Psoas muscle (tissue), 8 donors: Measurements from ENCODE around the gene FAM25G. TPM values are rescaled to one million over a fixed set of nuclear protein-coding genes. Genes with fewer than 3 reads are reported as not detected.

Experiments
- ATAC-seq, 4 donors: fragments of 200-7000 bp; cut with Tn5 transposase; one replicate each; pipeline ENCODE4 v1.9.1; 2020; ENCODE audit warnings: moderate library complexity in 3 of 4, mild to moderate bottlenecking in 2 of 4
- DNase-seq, 2 donors: peaks; one replicate each; pipeline ENCODE4 v3.0.0-alpha.2; 2020
- H3K27ac ChIP-seq: fragments of 200-600 bp; one replicate; pipeline ENCODE4 v1.8.0; 2022
- H3K27me3 ChIP-seq, 3 donors: fragments of 200-600 bp in 1 of 3; one replicate each; pipeline versions ENCODE4 v1.6.1 to v1.8.0; 2013 to 2022; ENCODE audit warnings: low read length in 2 of 3, mild to moderate bottlenecking in 2 of 3, moderate library complexity in 1 of 3; ENCODE audit not compliant: insufficient read depth in 3 of 3
- H3K36me3 ChIP-seq, 2 donors: fragments of 200-600 bp in 1 of 2; one replicate each; pipeline versions ENCODE4 v1.6.1 to v1.8.0; 2013 to 2022; ENCODE audit warnings: low read depth in 1 of 2, mild to moderate bottlenecking in 1 of 2, moderate library complexity in 1 of 2; ENCODE audit not compliant: insufficient read depth in 1 of 2
- H3K4me1 ChIP-seq: fragments of 200-600 bp; one replicate; pipeline ENCODE4 v1.8.0; 2022
- H3K4me3 ChIP-seq: fragments of 200-600 bp; one replicate; pipeline ENCODE4 v1.8.0; 2022; ENCODE audit warnings: mild to moderate bottlenecking
- H3K9me3 ChIP-seq: fragments of 200-600 bp; one replicate; pipeline ENCODE4 v1.8.0; 2022
- CTCF ChIP-seq: fragments of 200-600 bp; IDR thresholded peaks from one replicate; pipeline ENCODE4 v1.8.0; 2022; ENCODE audit warnings: antibody characterized with exemption
- WGBS, 3 donors: extraction: QIAGEN DNeasy Blood & Tissue Kit; methylation state at CpG; one replicate each; pipeline versions ENCODE4 v1.1.6 to v1.1.7; 2013; 5-methylcytosine and 5-hydroxymethylcytosine counted together
- intact Hi-C, 2 donors: fragments of 100-400 bp; cut with DNase I; formaldehyde crosslinking; loops; one replicate each; pipeline versions ENCODE4 v1.11.0 to v1.14.2; 2022
- polyA plus RNA-seq, 3 donors: library from polyadenylated mRNA; stranded (reverse); fragments of 200-250 nt; gene quantifications; one replicate each; pipeline ENCODE4 v1.2.3, GENCODE V29; 2013
- total RNA-seq, 4 donors: library from RNA; stranded (reverse); fragmentation: NEBNext Ultra II Directional in 2 of 4; extraction: Animal tissue kit (Norgen Biotek cat#: 25700) in 2 of 4; gene quantifications; one replicate each; pipeline versions ENCODE4 v1.2.1 to v1.2.4, GENCODE V29; 2021 to 2023
- donor health status: healthy with polysubstance abuse.
- donor health status: DM: no; HTN: no; CAD: no; lungs with moderate emphysema.
- donor health status: Bipolar disorder and iron deficiency.
- donor health status: healthy.
- donor health status: DM: yes; HTN: yes; CAD: no.
- donor health status: DM: no; HTN: no; CAD: no.
- donor health status: DM: no; HTN: no; CAD: no.
- donor health status: DM: yes; HTN: yes; CAD: no.

Gene FAM25G
- total and polyA plus RNA-seq, 7 donors, result not detected

DNA sequence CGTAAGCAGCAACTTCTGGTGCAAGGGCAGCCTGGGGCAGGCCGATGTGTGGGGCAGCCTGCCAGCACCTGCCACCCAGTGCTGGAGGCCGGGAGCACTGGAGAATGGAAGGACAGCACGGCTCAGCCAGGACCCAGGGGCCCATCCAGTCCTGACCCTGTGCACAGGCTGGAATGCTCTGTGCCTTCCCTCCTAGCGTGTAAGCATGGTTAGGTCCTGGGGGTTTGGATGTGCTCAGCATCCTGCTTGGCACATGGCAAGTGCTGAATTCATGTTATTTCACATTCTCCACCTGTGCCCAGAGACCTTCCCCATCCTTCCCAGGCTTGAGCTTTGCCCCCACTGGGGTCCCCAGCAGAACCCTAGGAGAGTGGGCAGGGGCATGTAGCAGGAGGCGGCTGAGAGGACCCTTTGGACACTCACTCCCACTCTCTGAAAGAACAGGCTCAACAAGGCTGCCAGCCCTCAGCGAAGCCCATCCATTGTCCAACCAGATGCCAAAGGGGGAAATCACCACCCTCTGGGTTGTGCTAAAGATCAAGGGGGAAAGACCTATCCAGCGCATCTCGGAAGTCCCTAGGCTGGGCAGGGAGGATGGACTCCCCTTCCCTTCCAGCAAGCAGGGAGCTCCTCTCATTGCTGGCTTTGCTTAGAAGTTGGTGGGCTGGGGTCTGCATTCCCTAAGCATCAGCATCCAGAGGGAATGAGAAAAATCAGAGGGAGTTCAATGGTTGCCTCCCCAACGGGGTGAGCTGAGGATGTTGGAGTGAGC lies 37.3 kb downstream of the FAM25G start:
- H3K4me1 ChIP-seq, result no peaks in the 10 kb centered on the region
- no peak for ATAC-seq
- intact Hi-C loops, result no loop called here
- no peak overlapping the region for H3K4me3 ChIP-seq
- no peaks in the 10 kb centered on the region for H3K36me3 ChIP-seq
- H3K27ac ChIP-seq, result no peak overlapping the region
- no peaks in the 10 kb centered on the region for H3K9me3 ChIP-seq
- no peak for TF ChIP-seq CTCF
- DNase-seq, result no peak
- H3K27me3 ChIP-seq, result peaks cover 0 to 2% (median 0%) of the 10 kb centered on the region in 3 donors
- WGBS, 3 donors, result 63 to 74% (median 66%) methylated on average over 10 of the region's 10 CpGs

DNA sequence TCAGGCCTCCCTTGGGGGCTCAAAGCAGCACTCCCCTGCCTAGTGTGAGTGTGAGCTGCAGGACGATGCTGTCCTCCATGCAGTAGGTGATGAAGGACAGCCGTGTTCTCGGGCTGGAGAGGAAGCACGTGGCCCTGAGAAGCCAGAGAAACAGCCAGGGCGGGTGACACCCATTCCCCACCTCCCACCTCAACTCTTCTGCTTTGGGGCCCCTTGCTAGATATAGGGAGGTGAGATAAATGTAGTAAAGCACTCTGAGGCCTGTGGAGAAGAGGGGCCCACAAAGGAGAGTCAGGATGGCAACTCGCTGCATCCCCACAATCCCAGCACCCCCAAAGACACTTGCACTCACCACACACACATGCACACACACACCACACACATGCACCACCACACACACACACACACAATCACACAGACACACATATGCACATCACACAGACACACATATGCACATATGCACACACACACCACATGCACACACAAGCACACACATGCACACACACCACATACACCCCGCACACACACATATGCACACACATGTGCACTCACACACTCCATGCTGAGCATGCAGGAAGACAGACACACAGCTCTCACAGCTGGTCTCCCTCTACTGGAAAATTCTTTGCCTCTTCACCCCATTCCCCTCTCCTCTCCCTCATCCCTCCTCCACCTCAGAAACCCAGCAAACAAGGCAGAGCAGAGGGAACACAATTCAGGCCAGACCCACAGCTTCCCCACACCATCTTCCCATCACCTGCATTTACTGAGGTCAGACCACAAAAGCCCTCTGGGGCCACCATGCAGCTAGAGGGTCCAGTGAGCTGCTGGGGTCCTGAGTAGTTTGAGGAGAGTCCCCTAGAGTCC lies 38.1 kb downstream of the FAM25G start:
- no peak for TF ChIP-seq CTCF
- no peak for DNase-seq
- no peak for ATAC-seq
- 77 to 81% (median 81%) methylated on average over 7 of the region's 7 CpGs for WGBS, 3 donors
- Histone ChIP-seq H3K36me3 (no peaks in the 10 kb centered on the region), H3K27me3 (peaks cover 0 to 2% (median 0%) of the 10 kb centered on the region in 3 donors), H3K9me3 (no peaks in the 10 kb centered on the region), H3K4me3 (no peak overlapping the region), H3K4me1 (no peaks in the 10 kb centered on the region), H3K27ac (no peak overlapping the region)
- intact Hi-C loops, result no loop called here

- no peak for TF ChIP-seq CTCF
- H3K36me3 ChIP-seq, result no peaks in the 10 kb centered on the region
- no peak for ATAC-seq
- no peaks in the 10 kb centered on the region for H3K4me1 ChIP-seq
- 63 to 73% (median 69%) methylated on average over 11 of the region's 11 CpGs for WGBS, 3 donors
- DNase-seq, result no peak
- intact Hi-C loops, result no loop called here
- H3K9me3 ChIP-seq, result no peaks in the 10 kb centered on the region
- peaks cover 0 to 2% (median 0%) of the 10 kb centered on the region in 3 donors for H3K27me3 ChIP-seq
- no peak overlapping the region for H3K4me3 ChIP-seq
- H3K27ac ChIP-seq, result no peak overlapping the region
Observed at GRCh38 chr10:47452495-47453140, 38.9 kb downstream of the FAM25G start.

- ATAC-seq (no peak), DNase-seq (no peak)
- no peak overlapping the region for H3K4me3 ChIP-seq
- no peaks in the 10 kb centered on the region for H3K36me3 ChIP-seq
- intact Hi-C loops, result no loop called here
- WGBS, 3 donors, result 92 to 94% (median 94%) methylated on average over 7 of the region's 7 CpGs
- peaks cover 0 to 2% (median 0%) of the 10 kb centered on the region in 3 donors for H3K27me3 ChIP-seq
- H3K27ac ChIP-seq, result no peak overlapping the region
- no peaks in the 10 kb centered on the region for H3K4me1 ChIP-seq
- no peak for TF ChIP-seq CTCF
- no peaks in the 10 kb centered on the region for H3K9me3 ChIP-seq
Observed at GRCh38 chr10:47451998-47452494, 39.5 kb downstream of the FAM25G start.
